ENCODE measurements around the gene NEXN. TPM values are rescaled to one million over a fixed set of nuclear protein-coding genes. Genes with fewer than 3 reads are reported as not detected.

The NEXN gene
- 5.7 and 10.2 TPM in 2 replicates for total RNA-seq

DNA sequence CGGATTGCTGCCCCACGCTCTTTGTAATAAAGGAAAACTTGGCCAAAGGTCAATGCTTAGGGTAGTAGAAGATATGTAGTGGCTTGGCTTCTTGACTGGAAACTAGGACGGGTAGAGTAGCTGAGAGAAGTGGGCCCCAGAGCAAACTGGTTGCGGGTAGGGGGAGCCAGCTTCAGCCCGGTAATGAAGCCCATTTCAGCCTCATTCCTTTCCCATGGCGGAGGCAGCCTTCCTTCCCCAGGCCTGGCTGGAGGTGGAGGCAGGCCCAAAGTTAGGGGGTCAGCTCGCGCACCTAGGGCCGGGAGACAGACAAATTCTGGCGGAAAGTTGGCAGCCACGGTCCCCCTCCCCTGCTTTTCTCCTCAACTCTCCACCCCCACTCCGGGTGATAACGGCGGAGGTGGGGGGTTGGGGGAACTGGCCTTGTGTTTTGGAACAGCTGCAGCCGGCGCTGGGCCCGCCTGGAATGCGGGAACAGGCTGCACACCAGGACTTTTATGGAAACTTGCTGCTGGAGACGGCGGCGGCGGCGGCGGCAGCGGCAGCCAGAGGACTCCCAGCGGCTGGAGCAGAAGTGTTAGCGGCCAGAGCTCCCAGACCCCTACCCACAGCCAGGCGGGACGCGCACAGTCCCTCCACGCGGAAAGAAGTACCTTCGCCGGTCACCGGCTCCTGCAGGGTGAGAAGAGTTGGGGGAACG lies at the start of gene NEXN:
Gene NEXN, plus strand, starts transcription at position 544 of the 700 bp plus-strand sequence. CDS start 27,483 bp downstream, outside the sequence.

DNA sequence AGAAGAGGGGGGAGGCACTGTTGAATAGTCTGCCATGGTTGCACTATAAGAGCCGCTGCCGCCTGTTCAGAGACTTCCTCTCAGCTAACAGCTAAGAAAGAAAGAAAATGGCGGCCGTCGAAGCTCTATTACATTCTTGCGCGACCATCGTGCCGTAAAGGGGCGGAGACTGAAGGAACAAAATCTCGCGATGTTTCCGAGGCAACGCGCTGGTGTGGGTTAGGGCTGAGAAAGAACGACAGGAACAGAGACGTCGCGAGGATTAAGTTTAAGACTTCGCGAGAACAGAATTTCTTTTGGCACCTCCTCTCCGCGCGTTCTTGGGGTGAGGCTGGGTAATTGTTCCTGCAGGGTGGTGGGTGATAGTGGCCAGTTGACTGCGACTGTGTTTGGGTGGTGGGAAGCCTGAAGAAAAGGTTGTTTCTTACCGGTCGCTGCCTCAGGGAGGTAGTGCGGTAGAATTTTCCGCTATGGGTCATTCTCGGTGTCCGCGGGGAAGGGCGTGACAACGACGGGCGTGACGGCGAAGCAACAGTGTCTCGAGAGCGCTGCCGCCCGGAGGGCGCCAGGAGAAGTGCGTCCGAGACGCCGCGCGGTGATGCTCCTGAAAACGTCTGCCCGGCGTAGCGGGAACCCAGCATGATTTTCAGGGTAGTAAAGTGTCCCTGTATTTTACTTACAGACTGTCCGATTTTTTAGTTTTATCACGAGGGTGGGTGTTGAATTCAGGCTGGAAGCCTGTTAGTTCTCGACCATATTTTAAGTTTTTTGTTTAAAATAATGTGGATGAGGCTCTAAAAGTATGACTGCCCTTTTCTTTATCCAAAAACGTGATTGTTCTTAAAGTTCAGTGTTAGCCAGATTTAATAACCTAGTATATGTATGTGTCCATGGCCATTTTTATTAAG lies 90.8 kb downstream of the NEXN start, which contains the start of gene FUBP1:
Gene FUBP1, minus strand, starts transcription at position 104 of the 908 bp plus-strand sequence. Its CDS starts 68 bp downstream, at position 36.

Other genes starting within 250 kb of the NEXN start
- 50.3 and 91.3 TPM in 2 replicates for gene ZZZ3, start 206.0 kb upstream of the NEXN start, total RNA-seq
- gene USP33, start 128.8 kb upstream of the NEXN start, total RNA-seq: 55.4 and 80.0 TPM in 2 replicates
- 13.8 and 20.5 TPM in 2 replicates for gene MIGA1, start 109.0 kb upstream of the NEXN start, total RNA-seq
- gene FUBP1, start 90.4 kb downstream of the NEXN start, total RNA-seq: 65.7 and 143 TPM in 2 replicates
- 19.5 and 38.4 TPM in 2 replicates for gene DNAJB4, start 116.3 kb downstream of the NEXN start, total RNA-seq
- gene GIPC2, start 157.3 kb downstream of the NEXN start, total RNA-seq: 0.14 TPM in 1 of 2 replicates, not detected in the other